Activated T-helper 2 cell treated with anti-CD3 and anti-CD28 coated beads, Interferon-gamma antibody, Interleukin-2, Interleukin-4, amounts not matched to agents 10 μg/mL and 5 μg/mL and 100 μg/mL, durations not matched to agents 14 hours and 24 hours and 36 hours (primary cell): ENCODE data around the gene RIOK1. TPM values are rescaled to one million over a fixed set of nuclear protein-coding genes. Genes with fewer than 3 reads are reported as not detected.
"Not testable (repeated sequence)": the region's sequence is repeated elsewhere in the genome, so short reads cannot be mapped to it uniquely, and the experiment has no call there.

Experiments used
- DNase-seq: peaks from one replicate; pipeline ENCODE4 v3.0.0; 2021; ENCODE audit warnings: low spot score
- H3K27ac Mint-ChIP-seq: one replicate; pipeline ENCODE4 v1.8.0; 2021; ENCODE audit warnings: mixed read lengths
- H3K27me3 Mint-ChIP-seq: one replicate; pipeline ENCODE4 v1.8.0; 2021; ENCODE audit warnings: low read depth, mixed read lengths
- H3K36me3 Mint-ChIP-seq: one replicate; pipeline ENCODE4 v1.8.0; 2021; ENCODE audit warnings: low read depth, mixed read lengths
- H3K4me1 Mint-ChIP-seq: one replicate; pipeline ENCODE4 v1.8.0; 2021; ENCODE audit warnings: low read depth, mixed read lengths
- H3K4me3 Mint-ChIP-seq: one replicate; pipeline ENCODE4 v1.8.0; 2021; ENCODE audit warnings: low read depth, mild to moderate bottlenecking, moderate library complexity, mixed read lengths
- H3K9me3 Mint-ChIP-seq: one replicate; pipeline ENCODE4 v1.8.0; 2021; ENCODE audit warnings: mixed read lengths
- intact Hi-C: fragments of 100-400 bp; cut with micrococcal nuclease; formaldehyde crosslinking; loops from one replicate; pipeline ENCODE4 v1.15.1; 2023
- total RNA-seq: library from RNA; stranded (reverse); gene quantifications from 2 replicates; pipeline ENCODE4 v1.2.3, GENCODE V29; 2022

RIOK1 gene
- 44.4 and 53.3 TPM in 2 replicates for total RNA-seq

DNA sequence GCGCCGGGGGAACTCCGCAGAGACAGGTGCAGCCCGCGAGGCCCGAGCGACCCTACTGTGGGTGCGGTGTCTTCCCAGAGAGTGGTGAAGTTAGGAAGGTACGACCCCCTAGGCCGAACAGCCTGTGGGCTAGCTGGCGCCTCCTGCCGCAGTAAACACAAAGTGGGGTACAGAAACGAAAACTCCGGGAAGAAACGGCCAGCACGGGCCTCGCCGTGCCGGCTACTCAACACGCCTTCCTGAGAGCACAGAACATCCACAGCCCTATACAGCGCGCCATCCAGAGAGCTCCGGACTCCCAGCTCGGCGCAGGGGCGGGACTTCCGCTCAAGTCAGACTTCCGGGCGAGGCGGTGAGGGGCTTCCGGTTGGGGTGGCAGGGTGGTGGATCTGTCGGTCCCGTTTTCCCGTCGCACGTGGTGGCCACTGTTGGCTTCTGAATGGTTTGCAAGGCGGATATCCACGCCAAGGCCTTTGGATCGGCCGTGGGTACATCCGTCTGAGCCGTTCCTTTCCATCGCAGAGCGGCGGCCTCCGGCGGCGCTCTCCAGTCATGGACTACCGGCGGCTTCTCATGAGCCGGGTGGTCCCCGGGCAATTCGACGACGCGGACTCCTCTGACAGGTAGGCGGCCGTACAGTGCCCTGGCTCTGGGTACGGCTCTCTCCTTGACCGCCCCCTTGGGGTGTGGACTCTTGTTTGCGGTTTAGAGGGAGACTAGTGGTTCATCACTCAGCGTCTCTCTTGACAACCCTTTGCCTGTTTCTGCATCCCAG is at the start of gene RIOK1, which contains the start of gene CAGE1:
RIOK1 (plus strand) TSS at position 358 of the 775 bp plus-strand sequence; CDS start at position 553, 195 bp downstream.
CAGE1 (minus strand) TSS at position 292 of the 775 bp plus-strand sequence. CDS start 2,569 bp downstream, outside the sequence.
- no peaks in the 10 kb centered on the region for H3K27me3 Mint-ChIP-seq
- peaks cover 27% of the 10 kb centered on the region for H3K4me1 Mint-ChIP-seq
- peak within 1 kb of the TSS; percentile 92 for H3K4me3 Mint-ChIP-seq
- DNase-seq: peak; percentile 93
- H3K27ac Mint-ChIP-seq: peak within 1 kb of the TSS; percentile 99
- H3K36me3 Mint-ChIP-seq: peaks cover 39% of the 10 kb centered on the region
- H3K9me3 Mint-ChIP-seq: no peaks in the 10 kb centered on the region
- intact Hi-C loops: loop anchor here (1.0 to 10.0 kb wide), 5 partner anchors 76 to 735 kb away; partner anchors contain the start of genes BLOC1S5, SNRNP48 and SSR1

- Mint-ChIP-seq H3K27ac (no peak overlapping the region), H3K9me3 (no peaks in the 10 kb centered on the region), H3K27me3 (peaks cover 29% of the 10 kb centered on the region), H3K4me1 (peaks cover 3% of the 10 kb centered on the region), H3K4me3 (no peak overlapping the region), H3K36me3 (no peaks in the 10 kb centered on the region)
- DNase-seq: no peak
- intact Hi-C loops: no loop called here
Observed at GRCh38 chr6:7341271-7341670, 48.3 kb upstream of the RIOK1 start.

DNA sequence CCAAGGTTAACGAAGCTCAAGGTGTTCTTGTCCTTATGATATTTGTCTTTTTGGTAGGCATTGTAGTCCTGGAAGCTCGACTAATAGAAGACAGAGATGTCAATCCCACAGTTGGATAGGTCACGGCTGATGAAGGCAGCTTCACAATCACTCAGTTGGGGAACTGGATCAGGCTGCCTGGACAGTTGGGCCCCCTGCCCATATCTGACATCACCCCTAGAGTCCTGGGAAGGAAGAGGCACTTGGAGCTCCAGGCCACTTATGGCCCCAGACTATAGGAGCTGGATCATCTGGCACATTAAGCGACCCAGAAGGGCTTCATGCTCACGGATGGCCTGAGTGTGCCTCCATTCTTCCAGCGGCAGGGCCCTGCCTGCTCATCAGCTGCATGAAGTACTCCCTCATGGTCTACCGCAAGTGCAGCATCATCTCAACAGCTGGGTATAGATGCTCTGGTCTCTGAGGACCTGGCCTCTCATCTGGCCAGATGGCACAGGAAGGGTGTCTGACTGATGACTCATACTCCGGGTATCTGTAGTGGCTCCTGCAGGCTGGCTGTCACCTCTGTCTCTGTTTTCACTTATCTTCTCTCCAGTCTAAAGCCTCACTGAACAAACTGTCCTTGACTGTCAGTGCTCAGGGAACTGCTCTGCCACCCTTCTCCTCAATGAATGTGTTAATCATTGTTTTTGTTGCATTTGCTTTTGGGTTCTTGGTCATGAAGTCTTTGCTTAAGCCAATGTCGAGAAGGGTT is 47.4 kb upstream of the RIOK1 start:
- Mint-ChIP-seq H3K36me3 (no peaks in the 10 kb centered on the region), H3K9me3 (no peaks in the 10 kb centered on the region), H3K4me1 (peaks cover 3% of the 10 kb centered on the region), H3K27ac (no peak overlapping the region), H3K4me3 (no peak overlapping the region), H3K27me3 (peaks cover 23% of the 10 kb centered on the region)
- no peak for DNase-seq
- intact Hi-C loops: no loop called here

GRCh38 chr6:7343546-7344475 is 45.8 kb upstream of the RIOK1 start:
- intact Hi-C loops: no loop called here
- Mint-ChIP-seq H3K4me1 (peaks cover 3% of the 10 kb centered on the region), H3K4me3 (peak overlapping the region; percentile 3), H3K9me3 (no peaks in the 10 kb centered on the region), H3K36me3 (no peaks in the 10 kb centered on the region), H3K27ac (no peak overlapping the region), H3K27me3 (peaks cover 15% of the 10 kb centered on the region)
- no peak for DNase-seq

- DNase-seq, H3K36me3 Mint-ChIP-seq, H3K9me3 Mint-ChIP-seq, intact Hi-C loops, H3K4me3 Mint-ChIP-seq, H3K4me1 Mint-ChIP-seq, H3K27ac Mint-ChIP-seq: not testable (repeated sequence)
- H3K27me3 Mint-ChIP-seq: peaks cover 12% of the 10 kb centered on the region
Observed at GRCh38 chr6:7344773-7345450, 44.7 kb upstream of the RIOK1 start.

DNA sequence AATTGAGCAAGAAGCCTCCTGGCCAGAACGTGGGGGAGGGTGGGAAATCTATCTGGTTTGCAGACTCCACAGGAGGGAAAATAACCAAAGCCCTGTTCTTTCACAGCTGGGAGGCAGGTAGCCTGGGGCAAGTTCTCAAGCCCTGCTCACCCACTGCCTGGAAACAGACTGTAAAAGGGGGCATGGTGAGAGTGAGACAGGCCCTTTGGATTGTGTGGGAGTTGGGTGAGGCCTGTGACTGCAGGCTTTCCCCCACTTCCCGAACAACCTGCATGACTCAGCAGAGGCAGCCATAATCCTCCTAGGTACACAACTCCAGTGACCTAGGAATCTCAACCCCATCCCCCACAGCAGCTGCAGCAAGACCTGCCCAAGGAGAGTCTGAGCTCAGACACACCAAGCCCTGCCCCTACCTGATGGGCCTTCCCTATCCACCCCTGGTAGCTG is 42.0 kb upstream of the RIOK1 start:
- H3K4me1 Mint-ChIP-seq, H3K27ac Mint-ChIP-seq, intact Hi-C loops, H3K36me3 Mint-ChIP-seq, DNase-seq, H3K4me3 Mint-ChIP-seq, H3K9me3 Mint-ChIP-seq: not testable (repeated sequence)
- peaks cover 35% of the 10 kb centered on the region for H3K27me3 Mint-ChIP-seq

GRCh38 chr6:7350591-7350990 is 39.0 kb upstream of the RIOK1 start:
- H3K27ac Mint-ChIP-seq, intact Hi-C loops, DNase-seq, H3K9me3 Mint-ChIP-seq, H3K36me3 Mint-ChIP-seq, H3K4me1 Mint-ChIP-seq, H3K4me3 Mint-ChIP-seq: not testable (repeated sequence)
- H3K27me3 Mint-ChIP-seq: peaks cover 49% of the 10 kb centered on the region

DNA sequence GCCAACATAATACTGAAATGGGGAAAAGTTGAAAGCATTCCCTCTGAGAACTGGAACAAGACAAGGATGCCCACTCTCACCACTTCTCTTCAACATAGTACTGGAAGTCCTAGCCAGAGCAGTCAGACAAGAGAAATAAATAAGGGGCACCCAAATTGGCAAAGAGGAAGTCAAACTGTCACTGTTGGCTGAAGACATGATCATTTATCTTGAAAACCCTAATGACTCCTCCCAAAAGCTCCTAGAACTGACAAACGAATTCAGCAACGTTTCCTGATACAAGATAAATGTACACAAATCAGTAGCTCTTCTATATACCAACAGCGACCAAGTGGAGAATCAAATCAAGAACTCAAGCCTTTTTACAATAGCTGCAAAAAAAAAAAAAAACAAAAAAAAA is 37.7 kb upstream of the RIOK1 start:
- H3K4me3 Mint-ChIP-seq, H3K9me3 Mint-ChIP-seq, DNase-seq, intact Hi-C loops, H3K27ac Mint-ChIP-seq, H3K4me1 Mint-ChIP-seq, H3K36me3 Mint-ChIP-seq: not testable (repeated sequence)
- H3K27me3 Mint-ChIP-seq: peaks cover 53% of the 10 kb centered on the region

GRCh38 chr6:7367408-7367807 is 22.2 kb upstream of the RIOK1 start:
- Mint-ChIP-seq H3K4me3 (no peak overlapping the region), H3K27me3 (peaks cover 15% of the 10 kb centered on the region), H3K36me3 (no peaks in the 10 kb centered on the region), H3K27ac (no peak overlapping the region), H3K9me3 (no peaks in the 10 kb centered on the region), H3K4me1 (no peaks in the 10 kb centered on the region)
- intact Hi-C loops: no loop called here
- DNase-seq: no peak

GRCh38 chr6:7373739-7374138 is 15.9 kb upstream of the RIOK1 start:
- H3K36me3 Mint-ChIP-seq: no peaks in the 10 kb centered on the region
- H3K4me1 Mint-ChIP-seq: no peaks in the 10 kb centered on the region
- DNase-seq: no peak
- no peak overlapping the region for H3K4me3 Mint-ChIP-seq
- intact Hi-C loops: no loop called here
- H3K9me3 Mint-ChIP-seq: no peaks in the 10 kb centered on the region
- H3K27ac Mint-ChIP-seq: no peak overlapping the region
- H3K27me3 Mint-ChIP-seq: peaks cover 28% of the 10 kb centered on the region

DNA sequence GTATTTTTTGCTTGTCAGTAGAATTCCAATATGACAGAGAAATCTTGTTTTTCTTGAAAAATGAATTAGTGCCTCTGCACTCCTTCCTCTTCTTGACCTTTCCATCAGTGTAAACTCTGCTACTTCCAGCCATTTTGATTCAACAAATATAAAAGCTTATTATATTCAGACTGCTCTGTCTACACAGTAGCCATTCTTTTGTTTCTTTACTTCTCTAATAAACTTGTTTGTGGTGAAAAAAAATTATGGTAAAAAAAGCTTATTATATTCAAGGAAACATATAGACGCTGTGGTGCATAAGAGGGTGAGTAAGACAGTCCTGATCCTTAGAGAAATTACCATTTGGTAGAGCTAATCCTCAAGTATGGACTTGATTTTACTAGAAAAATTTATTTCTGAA is 11.6 kb upstream of the RIOK1 start:
- no peaks in the 10 kb centered on the region for H3K36me3 Mint-ChIP-seq
- no peak overlapping the region for H3K4me3 Mint-ChIP-seq
- H3K9me3 Mint-ChIP-seq: no peaks in the 10 kb centered on the region
- peaks cover 36% of the 10 kb centered on the region for H3K27me3 Mint-ChIP-seq
- no peak for DNase-seq
- no peak overlapping the region for H3K27ac Mint-ChIP-seq
- intact Hi-C loops: no loop called here
- H3K4me1 Mint-ChIP-seq: no peaks in the 10 kb centered on the region

DNA sequence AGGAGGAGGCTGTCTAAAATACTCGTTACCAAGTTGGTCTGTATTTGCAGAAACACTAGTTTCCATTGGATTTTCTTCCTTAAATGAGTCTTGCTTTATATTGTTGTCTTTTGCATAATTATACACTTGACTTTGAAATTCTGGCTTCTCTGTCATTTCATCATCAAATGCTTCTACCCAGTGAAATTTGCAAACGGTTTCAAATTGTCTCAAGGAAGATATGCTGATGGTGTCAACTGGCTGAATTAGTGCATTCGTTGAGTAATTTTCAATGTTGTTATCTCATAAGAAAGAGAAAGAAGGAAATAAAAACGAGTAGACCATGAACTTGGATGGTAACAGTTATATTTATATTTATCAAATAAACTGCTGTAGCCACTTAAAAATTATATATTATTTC is 10.9 kb upstream of the RIOK1 start:
- H3K9me3 Mint-ChIP-seq: no peaks in the 10 kb centered on the region
- no peaks in the 10 kb centered on the region for H3K36me3 Mint-ChIP-seq
- H3K27ac Mint-ChIP-seq: no peak overlapping the region
- DNase-seq: no peak
- intact Hi-C loops: no loop called here
- H3K4me3 Mint-ChIP-seq: no peak overlapping the region
- H3K4me1 Mint-ChIP-seq: no peaks in the 10 kb centered on the region
- H3K27me3 Mint-ChIP-seq: peaks cover 28% of the 10 kb centered on the region
